IPS DF 4.7 (cell line): ENCODE data around the gene ACOXL.

ENCODE experiments used
- DNase-seq: peaks from one replicate; pipeline ENCODE4 v3.0.0-alpha.2; 2013; ENCODE audit warnings: low spot score; ENCODE audit errors: extremely low read depth

ACOXL gene

DNA sequence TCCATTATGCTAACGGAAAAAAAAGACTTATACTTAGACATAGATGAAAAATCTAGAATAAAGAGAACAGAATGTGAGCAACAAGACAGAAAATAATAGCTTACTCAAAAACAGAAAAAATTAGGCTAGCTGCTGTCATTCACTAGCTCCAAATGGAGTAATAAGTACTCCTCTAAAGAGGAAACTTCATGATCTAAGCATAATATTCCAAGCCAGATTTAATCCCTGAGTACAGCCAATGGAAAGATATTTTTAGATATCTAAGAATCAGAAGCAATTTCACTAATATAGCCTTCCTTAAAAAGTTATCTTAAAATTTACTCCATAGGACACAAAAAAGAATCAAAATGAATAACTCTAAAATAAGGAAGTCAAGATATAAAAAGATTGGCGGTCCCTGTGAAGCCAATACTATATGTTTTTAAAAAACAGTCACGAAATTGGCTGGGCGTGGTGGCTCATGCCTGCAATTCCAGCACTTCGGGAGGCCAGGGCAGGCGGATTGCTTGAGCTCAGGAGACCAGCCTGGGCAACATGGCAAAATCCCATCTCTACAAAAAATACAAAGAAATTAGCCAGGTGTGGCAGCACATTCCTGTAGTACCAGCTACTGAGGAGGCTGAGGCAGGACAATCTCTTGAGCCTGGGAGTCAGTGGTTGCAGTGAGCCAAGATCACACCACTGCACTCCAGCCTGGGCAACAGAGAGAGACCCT is 265.1 kb downstream of the ACOXL start:
- DNase-seq: no peak

DNA sequence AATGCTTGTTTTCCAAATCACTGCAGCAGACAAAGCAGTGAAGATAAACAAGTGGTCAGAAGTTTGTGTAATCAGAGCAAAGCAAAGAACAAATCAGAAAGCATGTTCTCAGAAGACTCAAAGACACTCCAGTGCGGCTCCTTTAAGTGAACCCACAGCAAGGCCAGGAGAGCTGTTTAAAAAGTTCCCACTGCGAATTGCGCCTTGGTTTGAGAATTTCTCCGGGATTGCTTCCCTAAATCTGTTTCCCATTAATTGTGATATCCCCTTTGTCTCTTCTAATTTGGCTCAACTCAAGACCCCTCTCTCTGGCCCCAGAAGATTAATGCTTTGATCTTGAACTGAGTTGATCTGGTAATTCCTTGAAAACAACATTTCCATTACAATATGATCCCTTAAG is 265.9 kb downstream of the ACOXL start:
- DNase-seq: no peak

DNA sequence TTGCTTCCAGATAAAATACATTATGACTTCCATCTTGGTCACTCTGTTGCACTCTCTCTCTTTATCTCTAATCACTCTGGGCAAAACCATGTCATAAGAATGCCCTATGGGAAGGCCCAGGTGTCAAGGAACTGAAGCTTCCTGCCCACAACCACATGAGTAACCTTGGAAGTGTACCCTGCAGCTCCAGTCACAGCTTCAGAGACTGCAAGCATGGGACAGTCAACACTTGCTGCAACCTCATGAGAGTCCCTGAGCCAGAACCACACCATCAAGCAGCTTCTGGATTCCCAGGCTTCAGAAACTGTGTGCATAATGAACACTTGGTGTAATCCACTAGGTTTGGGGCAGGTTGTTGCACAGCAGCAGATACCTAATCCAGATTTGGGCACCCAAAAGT is 267.3 kb downstream of the ACOXL start:
- no peak for DNase-seq

DNA sequence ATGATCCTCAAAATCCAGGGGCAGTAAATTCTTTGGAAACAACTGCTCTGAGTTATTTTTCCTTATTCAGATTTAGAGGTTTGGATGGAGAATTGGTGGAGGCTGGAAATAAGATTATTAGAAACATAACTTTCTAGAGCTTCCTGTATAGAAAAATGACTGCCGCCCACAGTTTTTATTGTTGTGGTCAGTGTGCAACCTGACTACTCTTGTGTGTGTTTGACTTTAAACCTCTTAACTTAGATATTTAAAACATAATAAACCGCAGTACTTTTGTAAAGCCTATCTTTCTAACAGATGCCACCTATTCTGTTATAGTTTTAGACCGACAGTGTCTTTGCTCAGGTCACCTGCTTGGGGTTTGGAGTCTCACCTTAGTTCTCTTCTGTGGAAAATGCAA is 272.9 kb downstream of the ACOXL start:
- DNase-seq: no peak

DNA sequence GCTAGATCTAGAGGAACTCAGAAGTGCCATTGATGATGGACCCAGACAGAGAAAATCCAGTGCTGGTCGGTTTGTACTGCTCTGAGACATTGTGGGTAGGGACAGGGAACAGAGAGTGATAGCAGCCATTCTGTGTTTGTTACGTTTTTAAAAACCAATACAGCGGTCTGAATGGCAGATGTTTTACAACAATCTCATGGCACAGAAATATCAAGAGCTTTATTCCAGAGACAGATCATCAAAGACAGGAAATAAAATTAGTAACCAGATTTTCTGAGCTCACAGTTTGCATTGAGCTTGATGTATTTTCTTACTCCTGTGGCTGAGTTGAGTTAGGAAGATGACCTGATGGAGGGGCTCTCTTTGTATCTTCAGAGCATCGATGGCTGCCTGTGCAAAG is 273.4 kb downstream of the ACOXL start:
- no peak for DNase-seq

DNA sequence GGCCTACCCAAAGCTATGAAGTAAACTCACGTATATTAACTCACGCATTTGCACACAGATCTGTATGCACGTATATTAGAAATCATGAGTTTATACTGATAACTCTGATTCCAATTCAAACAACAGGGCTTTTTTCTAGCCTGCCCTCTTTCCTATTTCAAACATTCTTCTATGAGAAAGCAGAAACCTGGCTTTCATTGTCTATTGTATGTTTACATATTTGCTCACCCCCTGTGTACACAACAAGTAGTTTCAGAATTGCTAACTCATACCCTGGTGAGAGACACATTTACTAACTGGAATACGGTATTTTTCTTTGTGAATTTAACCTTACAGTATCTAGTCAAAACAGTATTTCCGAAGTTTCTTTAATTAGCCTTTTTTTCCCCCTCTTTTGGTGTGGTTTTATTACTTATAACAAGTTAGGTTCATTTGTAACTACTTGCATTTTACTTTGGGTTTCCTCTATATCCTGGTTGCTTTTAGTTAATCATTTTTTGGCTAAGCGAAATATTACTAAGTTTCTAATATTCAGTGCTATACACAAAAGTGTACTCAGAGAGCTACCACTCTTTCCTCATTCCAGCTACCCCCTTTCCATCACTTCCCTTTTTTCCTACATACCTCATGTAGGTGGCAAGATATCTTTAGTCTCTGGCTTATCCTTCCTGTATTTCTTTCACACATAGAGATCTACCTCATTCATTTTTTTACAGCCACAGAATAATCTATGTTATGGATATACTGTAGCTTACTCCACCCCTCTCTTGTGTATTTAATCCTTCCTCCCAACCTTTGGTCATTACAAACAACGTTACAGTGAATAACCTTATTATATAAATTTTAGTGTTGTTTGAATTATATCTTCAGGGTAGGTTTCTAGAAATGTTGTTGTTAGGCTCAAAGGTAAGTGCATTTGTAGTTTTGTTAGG is 275.6 kb downstream of the ACOXL start:
- DNase-seq: no peak

DNA sequence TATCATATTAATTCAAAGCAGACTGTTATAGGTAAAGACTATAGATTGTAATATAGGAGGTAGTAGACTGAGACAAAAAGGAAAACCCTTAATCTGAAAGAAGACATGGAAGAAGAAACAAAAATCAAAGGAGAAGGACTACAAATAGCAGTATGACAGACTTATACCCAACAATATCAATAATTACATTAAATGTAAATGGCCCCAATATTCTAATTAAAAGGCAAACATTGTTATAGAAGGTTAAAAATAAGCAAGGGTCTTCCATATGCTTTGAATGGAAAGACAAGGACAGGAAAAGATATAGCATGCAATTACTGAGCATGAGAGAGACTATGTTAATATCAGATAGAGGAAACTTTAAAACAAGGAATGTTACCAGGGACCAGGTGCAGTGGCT is 278.8 kb downstream of the ACOXL start:
- no peak for DNase-seq

DNA sequence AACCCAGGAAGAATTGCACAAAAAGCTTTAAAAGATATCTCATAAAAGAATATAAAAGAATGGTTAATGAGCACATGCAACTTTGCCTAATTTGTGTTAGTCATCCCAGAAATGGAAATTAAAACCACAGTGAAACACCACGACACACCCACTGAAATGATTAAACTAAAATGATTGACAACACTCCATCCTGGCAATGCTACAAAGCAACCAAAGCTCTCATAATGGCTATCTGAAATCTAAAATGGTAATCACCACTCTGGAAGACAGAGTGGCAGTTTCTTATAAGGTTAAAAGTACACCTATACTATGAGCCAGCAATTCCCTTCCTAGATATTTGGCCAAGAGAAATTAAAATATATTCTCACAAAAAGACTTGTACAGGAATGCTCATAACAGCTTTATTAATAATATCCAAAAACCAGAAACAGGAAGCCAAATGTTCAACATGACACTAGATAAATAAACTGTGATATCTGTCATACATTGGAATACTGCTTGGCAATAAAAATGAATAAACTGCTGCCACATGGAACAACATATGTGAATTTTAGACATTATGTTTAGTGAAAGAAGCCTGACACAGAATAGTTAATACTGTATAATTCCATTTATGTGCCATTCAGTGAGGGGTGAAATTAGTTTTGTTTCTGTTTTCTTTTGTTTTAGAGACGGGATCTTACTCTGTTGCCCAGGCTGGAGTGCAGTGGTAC is 283.1 kb downstream of the ACOXL start:
- no peak for DNase-seq

DNA sequence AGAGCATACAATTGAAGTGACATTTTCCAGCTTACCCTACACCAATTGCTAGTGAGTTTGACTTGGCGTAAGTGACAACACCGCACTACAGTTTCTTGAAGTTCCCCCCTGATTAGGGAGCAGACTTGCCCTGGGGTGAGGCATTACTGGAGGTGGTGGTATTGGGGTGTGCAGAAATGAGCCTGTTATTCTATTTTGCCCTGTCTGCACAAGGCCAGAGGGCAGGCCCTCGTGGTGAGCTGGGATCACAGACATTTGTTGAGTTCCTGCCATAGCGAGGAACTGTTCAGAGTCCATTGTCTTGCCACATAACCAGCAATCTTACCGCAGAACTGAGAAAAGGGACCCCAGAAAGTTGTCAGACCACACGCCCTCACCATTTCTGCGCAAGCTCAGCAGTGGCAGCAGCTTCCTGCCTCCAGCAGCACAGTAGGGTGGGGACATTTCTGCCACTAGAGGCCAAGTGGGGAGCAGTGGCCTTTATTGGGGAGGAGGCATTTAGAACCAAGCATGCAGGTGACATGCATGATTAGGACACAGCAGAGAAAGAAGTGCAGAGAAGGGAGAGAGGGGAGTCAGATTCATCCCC is 284.8 kb downstream of the ACOXL start:
- DNase-seq: no peak

DNA sequence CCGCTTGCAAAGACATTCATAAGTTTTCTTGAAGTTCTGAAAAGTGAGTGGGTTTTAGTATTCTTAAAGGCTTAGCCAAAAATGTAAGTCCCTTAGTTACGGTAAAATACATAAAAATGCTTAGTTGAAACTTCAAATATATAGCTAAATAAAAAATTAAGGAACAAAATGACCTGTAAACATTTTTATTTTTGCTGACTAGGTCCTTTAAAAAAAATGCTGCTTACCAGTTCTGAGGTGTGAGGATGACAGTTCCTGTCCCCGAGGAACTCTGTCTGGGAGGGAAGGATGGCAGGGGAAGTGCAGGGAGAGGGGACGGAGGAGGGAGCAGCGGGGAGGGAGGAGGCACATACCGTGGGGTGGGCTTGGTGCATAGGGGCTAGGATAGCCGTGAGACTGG is 285.5 kb downstream of the ACOXL start:
- no peak for DNase-seq

DNA sequence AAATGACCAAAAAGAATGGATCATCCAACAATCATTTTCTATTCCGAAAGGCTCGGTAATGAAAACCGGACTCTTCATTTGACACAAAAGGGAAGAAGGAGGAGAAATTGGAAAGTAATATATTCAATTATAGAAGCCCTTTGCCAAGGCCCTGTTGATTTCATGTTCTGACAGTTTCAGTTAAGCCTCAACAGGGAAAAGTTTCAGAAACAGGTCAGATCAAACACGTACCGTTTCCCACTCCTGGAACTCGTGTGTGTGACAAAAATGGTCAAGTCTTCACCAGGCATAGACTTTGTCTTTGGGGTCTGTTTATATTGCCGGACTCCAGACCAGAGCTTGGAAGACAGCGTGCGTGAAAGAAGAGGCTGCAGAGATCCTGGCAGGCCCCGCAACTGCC is 287.0 kb downstream of the ACOXL start:
- DNase-seq: no peak

DNA sequence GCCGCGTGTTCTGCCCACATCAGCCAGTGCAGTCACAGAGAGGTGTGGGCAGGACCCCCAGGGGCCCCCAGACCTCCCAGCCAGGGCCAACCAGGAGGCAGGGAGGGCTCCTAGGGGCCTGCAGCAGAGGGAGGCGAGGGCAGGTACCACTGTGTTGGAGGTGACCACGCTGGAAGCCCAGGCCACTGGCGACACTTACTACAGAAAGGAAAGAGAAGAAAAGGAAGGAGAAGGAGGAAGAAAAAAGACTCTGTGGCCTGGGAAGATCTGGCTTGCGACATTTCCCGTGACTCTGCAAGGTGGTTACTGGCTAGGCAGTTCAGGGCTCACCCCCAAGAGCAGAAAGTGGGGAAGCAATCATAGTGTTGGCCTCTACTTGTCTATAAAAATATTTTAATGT is 290.3 kb downstream of the ACOXL start:
- no peak for DNase-seq

DNA sequence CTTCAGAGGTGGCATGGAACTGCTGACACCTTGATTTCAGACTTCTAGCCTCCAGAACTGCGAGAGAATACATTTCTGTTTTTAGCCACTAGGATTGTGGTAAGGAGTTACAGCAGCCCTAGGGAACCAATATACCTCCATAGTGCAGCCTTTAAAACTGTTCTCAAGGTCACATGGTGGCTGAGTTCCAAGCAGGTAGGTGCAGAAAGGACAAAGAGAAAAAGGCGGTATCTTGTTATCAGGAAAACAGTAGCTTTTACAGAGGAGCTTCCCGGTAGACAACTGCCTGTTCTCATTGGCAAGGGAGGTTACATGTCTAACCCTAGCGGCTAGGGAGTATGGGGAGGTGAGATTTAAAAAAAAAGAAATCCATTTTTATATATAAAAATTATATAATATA is 292.1 kb downstream of the ACOXL start:
- DNase-seq: no peak

DNA sequence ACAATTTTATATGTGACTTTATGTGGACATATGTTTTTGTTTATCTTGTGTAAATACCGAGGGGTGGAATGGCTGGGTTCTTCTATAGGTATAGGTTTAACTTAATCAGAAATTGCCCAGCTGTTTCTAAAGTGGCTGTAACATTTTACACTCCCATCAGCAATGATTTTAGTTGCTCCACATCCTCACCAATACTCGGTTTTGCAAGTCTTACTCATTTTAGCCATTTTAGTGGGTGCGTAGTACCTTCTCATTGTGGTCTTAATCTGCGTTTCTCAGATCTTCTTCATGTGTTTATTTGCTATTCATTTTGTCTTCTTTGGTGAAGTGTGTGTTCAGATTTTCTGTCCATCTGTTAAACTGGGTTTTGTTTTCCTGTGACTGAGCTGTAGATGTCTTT is 292.9 kb downstream of the ACOXL start:
- no peak for DNase-seq

DNA sequence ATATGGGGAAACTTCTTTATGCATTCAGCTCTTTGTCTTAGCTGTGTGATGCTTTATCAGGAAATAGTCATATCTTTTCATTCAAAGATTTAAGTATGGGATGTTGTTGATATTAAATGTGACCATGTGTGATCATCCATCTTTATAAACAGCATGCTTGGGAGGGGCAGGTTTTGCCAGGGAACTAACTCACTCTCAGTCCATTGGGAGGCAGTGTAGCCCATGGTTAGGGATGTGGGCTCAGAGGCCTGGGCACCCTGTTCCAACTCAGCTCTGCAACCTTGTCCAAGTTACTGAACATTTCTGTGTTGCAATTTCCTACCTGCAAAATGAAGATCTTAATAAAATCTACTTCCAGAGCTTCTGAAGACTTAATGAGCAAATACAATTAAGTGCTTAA is 296.3 kb downstream of the ACOXL start:
- no peak for DNase-seq

DNA sequence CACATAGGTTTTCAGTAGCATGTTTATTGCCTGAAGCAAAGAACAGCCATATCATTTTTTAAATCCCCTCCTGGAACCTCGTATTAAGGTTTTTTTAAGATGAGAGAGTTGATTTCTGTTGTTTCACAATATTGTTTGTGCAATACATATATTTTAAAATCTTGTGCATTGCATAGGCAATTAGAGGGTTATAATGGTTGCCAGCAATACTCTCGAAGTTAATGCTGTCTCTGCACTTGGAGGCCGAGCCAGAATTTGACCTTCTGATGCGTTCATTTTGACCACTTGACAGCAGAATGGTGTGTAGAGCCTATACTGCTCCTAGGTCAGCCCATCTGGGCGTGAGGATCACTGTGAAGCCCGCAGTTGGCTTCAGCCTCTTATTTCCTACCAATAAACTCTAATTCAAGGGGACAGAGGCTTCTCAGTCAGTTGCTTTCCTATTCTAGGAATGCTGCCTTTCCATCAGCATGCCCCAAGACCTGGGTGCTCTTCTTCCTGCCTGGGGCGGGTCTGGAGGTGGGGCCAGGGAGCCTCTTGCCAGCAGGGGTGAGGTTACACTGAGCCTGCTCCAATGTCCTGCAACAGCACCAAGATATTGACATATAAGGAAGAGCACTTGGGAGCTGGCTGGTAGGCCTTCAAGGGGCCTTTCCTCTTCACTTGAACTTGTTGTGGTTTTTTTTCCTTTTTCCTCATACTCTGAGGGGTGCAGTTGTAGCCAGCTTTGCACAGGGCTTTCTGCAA is 297.0 kb downstream of the ACOXL start:
- DNase-seq: peak; percentile 44

DNA sequence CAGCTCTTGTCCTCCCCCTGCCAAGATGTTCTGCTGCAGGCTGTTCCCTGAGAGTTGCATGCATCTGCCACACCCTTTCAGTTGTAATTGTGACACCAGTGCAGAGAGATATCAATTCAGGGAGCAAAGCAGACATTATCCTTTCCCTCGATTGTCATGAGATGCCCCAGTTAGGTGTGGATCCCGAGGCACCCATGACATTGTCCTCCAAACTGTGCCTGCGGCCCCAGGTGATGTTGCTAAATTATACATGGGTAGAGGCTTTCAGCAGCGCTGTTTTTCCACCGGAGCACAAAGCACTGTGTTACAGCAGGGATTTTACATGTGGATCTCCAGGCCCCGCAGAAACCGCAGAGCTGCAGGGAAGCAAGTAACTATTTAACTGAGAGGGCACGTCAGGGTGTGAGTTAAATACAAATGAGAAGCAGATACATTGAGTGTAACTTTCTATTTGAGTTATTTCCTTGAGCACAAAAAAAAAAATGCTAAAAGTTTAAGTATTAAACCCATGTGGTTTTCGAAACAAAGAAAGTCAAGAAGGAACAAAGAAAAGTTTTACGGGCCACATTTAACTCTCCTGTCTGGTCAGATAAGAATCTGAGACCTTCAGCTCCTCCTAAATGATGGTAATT is 298.0 kb downstream of the ACOXL start:
- DNase-seq: no peak

DNA sequence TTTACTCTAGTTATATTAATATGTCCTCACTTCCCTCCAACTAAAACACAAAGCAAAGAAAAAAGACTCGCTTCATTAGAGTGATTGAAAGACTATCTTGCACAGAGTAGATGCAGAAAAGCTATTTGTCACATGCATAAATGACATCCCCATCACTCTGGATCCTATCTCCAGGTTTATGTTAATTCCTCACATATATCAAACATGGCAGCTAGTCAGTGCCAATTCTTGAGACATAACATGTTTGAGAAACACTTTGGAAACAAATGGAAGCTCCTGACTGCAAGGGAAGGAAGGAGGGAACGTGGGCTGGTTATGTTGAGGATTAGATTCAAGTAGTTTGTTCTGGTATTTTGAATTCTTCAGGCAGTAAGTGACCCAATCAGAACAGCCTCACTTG is 298.6 kb downstream of the ACOXL start:
- no peak for DNase-seq

DNA sequence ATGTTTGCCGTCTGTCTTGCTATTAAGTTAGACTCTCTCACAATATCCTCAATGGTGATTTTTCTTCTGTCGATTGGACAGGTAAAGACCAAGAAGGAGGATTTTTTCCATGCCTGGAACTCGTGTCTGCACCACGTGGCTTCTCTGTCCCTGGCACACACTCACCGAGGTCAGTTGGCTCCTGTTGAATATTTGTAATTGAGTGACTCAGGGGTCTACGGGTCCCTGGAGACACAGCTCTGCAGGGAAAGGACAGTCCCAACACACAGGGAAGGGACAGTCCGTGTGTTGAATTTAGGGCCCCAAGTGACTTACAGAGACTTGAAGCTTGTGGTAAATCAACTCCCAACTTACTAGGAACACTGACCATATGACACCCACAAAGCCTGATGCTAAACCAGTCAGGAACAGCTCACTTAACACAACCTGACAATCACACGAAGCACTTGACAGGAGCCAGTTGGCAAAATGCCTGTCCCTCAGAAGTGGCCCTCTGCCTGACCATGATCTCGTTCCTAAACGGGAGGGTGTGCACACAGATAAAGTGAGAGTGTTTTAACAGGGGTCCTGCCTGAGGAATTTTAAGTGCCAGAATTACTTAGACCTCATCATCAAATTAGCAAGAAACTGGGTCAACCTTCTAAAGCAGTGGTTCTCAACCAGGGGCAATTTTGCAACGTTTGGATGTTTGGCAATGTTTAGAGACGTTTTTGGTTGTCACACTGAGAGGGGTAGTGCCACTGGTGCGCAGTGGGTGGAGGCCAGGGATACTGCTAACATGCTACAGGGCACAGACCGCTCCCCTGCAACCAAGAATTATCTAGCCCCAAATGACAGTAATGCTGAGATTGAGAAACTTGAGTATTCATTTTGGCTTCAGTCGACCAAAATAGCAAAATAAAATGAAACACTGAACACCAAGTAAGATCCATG is 299.4 kb downstream of the ACOXL start:
- DNase-seq: no peak
